ENCODE results near the gene STK24. TPM values are rescaled to one million over a fixed set of nuclear protein-coding genes. Genes with fewer than 3 reads are reported as not detected.

Gene STK24
- total and polyA plus RNA-seq, 2 of the 4 experiments (the other 2 are of a cell fraction) = 29.2 to 43.4 TPM

DNA sequence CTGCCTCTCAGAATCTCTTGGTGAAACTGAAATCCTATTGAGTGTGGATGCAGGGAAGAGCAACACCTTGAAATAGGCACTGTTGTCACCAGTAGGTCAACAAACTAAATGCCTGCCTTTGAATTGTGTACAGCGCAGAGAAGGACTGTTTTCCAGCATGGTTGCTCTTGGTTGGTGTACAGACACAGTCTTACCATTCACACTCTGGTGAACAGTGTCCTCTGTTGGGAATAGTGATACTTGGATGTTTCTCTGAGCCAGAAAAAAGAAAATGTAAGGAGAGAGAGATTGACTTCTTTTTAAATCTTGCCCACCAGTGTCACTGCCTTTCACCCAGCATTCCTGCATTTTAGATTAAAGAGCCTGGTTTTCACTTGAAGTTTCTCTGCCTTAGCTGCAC lies 179.7 kb downstream of the STK24 start:
- Histone ChIP-seq H3K56ac (ENCODE audit: extremely low read depth, insufficient read depth, low read length) (no peak overlapping the region), H2AK9ac (replicated peaks; ENCODE audit: low read depth, low read length, poor library complexity) (no peak overlapping the region), H2BK15ac (ENCODE audit: low read depth, low read length) (no peak overlapping the region), H3K9me3 (ENCODE audit: control insufficient read depth, insufficient read depth, low read length) (no peaks in the 10 kb centered on the region), H3K4me3 (ENCODE audit: insufficient read depth, low read depth, low read length) (no peak overlapping the region), H3K18ac (ENCODE audit: low read depth, low read length) (no peak overlapping the region), H2AK5ac (ENCODE audit: low read depth, low read length) (no peak overlapping the region), H3K79me1 (ENCODE audit: low read depth in 1 of 2, low read length in 2 of 2) (peaks cover 8 to 44% of the 10 kb centered on the region in 2 experiments; a peak in 3 of 4 replicates), H3K4me1 (ENCODE audit: control insufficient read depth, insufficient read depth, low read length) (peaks cover 6% of the 10 kb centered on the region), H3K9ac (ENCODE audit: low read depth, low read length) (no peak overlapping the region), H4K20me1 (ENCODE audit: insufficient read depth, low read length) (no peaks in the 10 kb centered on the region), H3K23ac (ENCODE audit: low read depth, low read length) (peak overlapping the region; percentile 22; the same call in 1 of the 2 replicates), H4K91ac (ENCODE audit: insufficient read depth, low read depth, low read length) (no peak overlapping the region), H3K27me3 (ENCODE audit: control insufficient read depth, insufficient read depth, low read length) (no peaks in the 10 kb centered on the region), H2BK5ac (ENCODE audit: low read depth, low read length, poor library complexity, severe bottlenecking) (no peak overlapping the region), H3K14ac (replicated peaks; ENCODE audit: low read depth, low read length) (no peak overlapping the region), H2BK120ac (ENCODE audit: low read depth, low read length) (peak overlapping the region; percentile 16; the same call in 1 of the 2 replicates), H3K36me3 (ENCODE audit: control insufficient read depth, insufficient read depth, low read length) (peaks cover 54% of the 10 kb centered on the region), H3K9me1 (ENCODE audit: insufficient read depth, low read length) (peaks cover 14% of the 10 kb centered on the region), H4K5ac (ENCODE audit: low read depth, low read length) (peak overlapping the region; percentile 29; the same call in 1 of the 2 replicates), H3K27ac (ENCODE audit: insufficient read depth, low read length) (no peak overlapping the region), H3K4ac (ENCODE audit: low read depth, low read length) (no peak overlapping the region), H3K4me2 (ENCODE audit: low read depth, low read length) (no peak overlapping the region), H2BK20ac (ENCODE audit: low read depth, low read length) (no peak overlapping the region; the same call in 1 of the 2 replicates), H2AFZ (replicated peaks; ENCODE audit: low read length, poor library complexity) (no peak overlapping the region), H4K8ac (ENCODE audit: low read depth in 2 of 2, low read length in 2 of 2) (peak overlapping the region in 1 of 2 experiments; percentile 43; a peak in 1 of 4 replicates)
- ChIA-PET POLR2A (ENCODE audit: unreplicated experiment) (no interaction called here), CTCF (no interaction called here)
- WGBS, 2 experiments (ENCODE audit: extremely low coverage in 2 of 2, insufficient read length in 1 of 2) = no CpG with 5 or more reads among the region's 1 CpG
- no TSS peak for BruUV-seq (replicated peaks)
- dilution Hi-C loops (cut with HindIII; ENCODE audit: low sequenced_read_pairs, unreplicated experiment) = no loop called here
- intact Hi-C loops (cut with micrococcal nuclease) = loop anchor here (5.0 to 10.0 kb wide), 3 partner anchors 255 to 542 kb away; partner anchors contain the start of gene FARP1
- DNase-seq (peak; percentile 40), ATAC-seq (ENCODE audit: low read depth) (peak; percentile 46; the same call in 1 of the 2 replicates)
- in situ Hi-C loops (cut with MboI; ENCODE audit: low sequenced_read_pairs) = loop anchor here (10.0 kb wide), 2 partner anchors 252 to 392 kb away; partner anchors contain the start of gene FARP1
- TF ChIP-seq RFX5 (IDR thresholded peaks at IDR 0.05; ENCODE audit: low read depth, low read length) (no peak), SMC3 (IDR thresholded peaks at IDR 0.05; ENCODE audit: low read depth, low read length) (peak; percentile 50), RAD21 (IDR thresholded peaks at IDR 0.05; ENCODE audit: low read length) (peak; percentile 51)
- TF ChIP-seq, protein P1, sequence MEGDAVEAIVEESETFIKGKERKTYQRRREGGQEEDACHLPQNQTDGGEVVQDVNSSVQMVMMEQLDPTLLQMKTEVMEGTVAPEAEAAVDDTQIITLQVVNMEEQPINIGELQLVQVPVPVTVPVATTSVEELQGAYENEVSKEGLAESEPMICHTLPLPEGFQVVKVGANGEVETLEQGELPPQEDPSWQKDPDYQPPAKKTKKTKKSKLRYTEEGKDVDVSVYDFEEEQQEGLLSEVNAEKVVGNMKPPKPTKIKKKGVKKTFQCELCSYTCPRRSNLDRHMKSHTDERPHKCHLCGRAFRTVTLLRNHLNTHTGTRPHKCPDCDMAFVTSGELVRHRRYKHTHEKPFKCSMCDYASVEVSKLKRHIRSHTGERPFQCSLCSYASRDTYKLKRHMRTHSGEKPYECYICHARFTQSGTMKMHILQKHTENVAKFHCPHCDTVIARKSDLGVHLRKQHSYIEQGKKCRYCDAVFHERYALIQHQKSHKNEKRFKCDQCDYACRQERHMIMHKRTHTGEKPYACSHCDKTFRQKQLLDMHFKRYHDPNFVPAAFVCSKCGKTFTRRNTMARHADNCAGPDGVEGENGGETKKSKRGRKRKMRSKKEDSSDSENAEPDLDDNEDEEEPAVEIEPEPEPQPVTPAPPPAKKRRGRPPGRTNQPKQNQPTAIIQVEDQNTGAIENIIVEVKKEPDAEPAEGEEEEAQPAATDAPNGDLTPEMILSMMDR (conservative IDR thresholded peaks at IDR 0.05; ENCODE audit: low read depth, low read length) = peak; percentile 43
